GM11168 (cell line): ENCODE results near the gene AQP12A.
"Not testable (repeated sequence)": the region's sequence is repeated elsewhere in the genome, so short reads cannot be mapped to it uniquely, and the experiment has no call there.

Source experiments
- in situ Hi-C: fragments of 300-500 bp; cut with MboI; formaldehyde crosslinking; loops from one replicate; pipeline ENCODE4 v1.12.0; 2022; ENCODE audit warnings: low sequenced_read_pairs; ENCODE audit not compliant: unreplicated experiment

AQP12A gene

GRCh38 chr2:240686460-240686859, 5.2 kb upstream of the AQP12A start:
- in situ Hi-C loops, result no loop called here

GRCh38 chr2:240687045-240687740, 4.5 kb upstream of the AQP12A start:
- in situ Hi-C loops, result no loop called here

- in situ Hi-C loops, result no loop called here
These were observed 3.7 kb upstream of the AQP12A start for GRCh38 chr2:240687741-240688552.

- in situ Hi-C loops, result no loop called here
These were observed 3.1 kb upstream of the AQP12A start for GRCh38 chr2:240688553-240688919.

GRCh38 chr2:240689975-240690374, 1.7 kb upstream of the AQP12A start:
- in situ Hi-C loops, result no loop called here

- in situ Hi-C loops, result not testable (repeated sequence)
These were observed 1.1 kb upstream of the AQP12A start for GRCh38 chr2:240690421-240691074.

GRCh38 chr2:240691075-240691427, 615 bp upstream of the AQP12A start:
- in situ Hi-C loops, result not testable (repeated sequence)

GRCh38 chr2:240692583-240693561, 1.2 kb downstream of the AQP12A start:
- in situ Hi-C loops, result not testable (repeated sequence)

GRCh38 chr2:240694304-240694703, 2.6 kb downstream of the AQP12A start:
- in situ Hi-C loops, result not testable (repeated sequence)

- in situ Hi-C loops, result not testable (repeated sequence)
These were observed 3.9 kb downstream of the AQP12A start for GRCh38 chr2:240695593-240695992.

- in situ Hi-C loops, result not testable (repeated sequence)
These were observed 4.8 kb downstream of the AQP12A start for GRCh38 chr2:240696469-240696868.

GRCh38 chr2:240698852-240699561, 7.3 kb downstream of the AQP12A start:
- in situ Hi-C loops, result not testable (repeated sequence)

- in situ Hi-C loops, result not testable (repeated sequence)
These were observed 8.2 kb downstream of the AQP12A start for GRCh38 chr2:240699835-240700234.

- in situ Hi-C loops, result not testable (repeated sequence)
These were observed 8.9 kb downstream of the AQP12A start for GRCh38 chr2:240700616-240701015.

- in situ Hi-C loops, result no loop called here
These were observed 9.5 kb downstream of the AQP12A start for GRCh38 chr2:240701091-240701735.

GRCh38 chr2:240701736-240702639, 10.3 kb downstream of the AQP12A start:
- in situ Hi-C loops, result no loop called here

GRCh38 chr2:240702640-240703011, 11.0 kb downstream of the AQP12A start:
- in situ Hi-C loops, result no loop called here
